NCI-H2081 (cell line): Measurements from ENCODE around the gene LRRC4C.

Experiments used
- DNase-seq, 2 experiments: peaks; one replicate each; lab custom pipeline; 2025; lab: John Stamatoyannopoulos, UW

The LRRC4C gene

GRCh38 chr11:41459465-41460401, at the start of gene LRRC4C:
Gene LRRC4C (minus strand): TSS chr11:41459652.
- peak in 1 of 2 experiments; percentile 39 for DNase-seq

GRCh38 chr11:41508121-41508520, 48.7 kb upstream of the LRRC4C start:
- no peak for DNase-seq

GRCh38 chr11:41499429-41499828, 40.0 kb upstream of the LRRC4C start:
- no peak for DNase-seq

GRCh38 chr11:41498726-41499125, 39.3 kb upstream of the LRRC4C start:
- no peak for DNase-seq

- no peak for DNase-seq
Measured at GRCh38 chr11:41497974-41498373, 38.5 kb upstream of the LRRC4C start.

- DNase-seq, result no peak
Measured at GRCh38 chr11:41494716-41495115, 35.3 kb upstream of the LRRC4C start.

- no peak for DNase-seq
Measured at GRCh38 chr11:41486424-41486823, 27.0 kb upstream of the LRRC4C start.

GRCh38 chr11:41483956-41484355, 24.5 kb upstream of the LRRC4C start:
- no peak for DNase-seq

- DNase-seq, result no peak
Measured at GRCh38 chr11:41479179-41479578, 19.7 kb upstream of the LRRC4C start.

GRCh38 chr11:41461057-41461681, 1.7 kb upstream of the LRRC4C start:
- peak; percentile 28 to 31 for DNase-seq

- no peak for DNase-seq
Measured at GRCh38 chr11:41458641-41459040, 811 bp downstream of the LRRC4C start.

GRCh38 chr11:41458154-41458553, 1.3 kb downstream of the LRRC4C start:
- no peak for DNase-seq

- no peak for DNase-seq
Measured at GRCh38 chr11:41457216-41458014, 2.0 kb downstream of the LRRC4C start.

GRCh38 chr11:41456269-41456668, 3.2 kb downstream of the LRRC4C start:
- no peak for DNase-seq

- no peak for DNase-seq
Measured at GRCh38 chr11:41451011-41451410, 8.4 kb downstream of the LRRC4C start.

GRCh38 chr11:41449483-41450050, 9.9 kb downstream of the LRRC4C start:
- DNase-seq, result no peak

GRCh38 chr11:41446566-41446965, 12.9 kb downstream of the LRRC4C start:
- DNase-seq, result no peak

- no peak for DNase-seq
Measured at GRCh38 chr11:41446107-41446506, 13.3 kb downstream of the LRRC4C start.

- DNase-seq, result no peak
Measured at GRCh38 chr11:41437006-41437490, 22.4 kb downstream of the LRRC4C start.

- no peak for DNase-seq
Measured at GRCh38 chr11:41435531-41435930, 23.9 kb downstream of the LRRC4C start.

GRCh38 chr11:41431784-41432183, 27.7 kb downstream of the LRRC4C start:
- peak; percentile 20 to 30 for DNase-seq

- no peak for DNase-seq
Measured at GRCh38 chr11:41419901-41420300, 39.6 kb downstream of the LRRC4C start.
